Measurements from ENCODE around the gene ANTXRL. TPM values are rescaled to one million over a fixed set of nuclear protein-coding genes. Genes with fewer than 3 reads are reported as not detected.

The ANTXRL gene
- polyA plus RNA-seq, 2 of the 4 experiments (the other 2 are of a cell fraction) = 0.13 to 0.26 TPM

DNA sequence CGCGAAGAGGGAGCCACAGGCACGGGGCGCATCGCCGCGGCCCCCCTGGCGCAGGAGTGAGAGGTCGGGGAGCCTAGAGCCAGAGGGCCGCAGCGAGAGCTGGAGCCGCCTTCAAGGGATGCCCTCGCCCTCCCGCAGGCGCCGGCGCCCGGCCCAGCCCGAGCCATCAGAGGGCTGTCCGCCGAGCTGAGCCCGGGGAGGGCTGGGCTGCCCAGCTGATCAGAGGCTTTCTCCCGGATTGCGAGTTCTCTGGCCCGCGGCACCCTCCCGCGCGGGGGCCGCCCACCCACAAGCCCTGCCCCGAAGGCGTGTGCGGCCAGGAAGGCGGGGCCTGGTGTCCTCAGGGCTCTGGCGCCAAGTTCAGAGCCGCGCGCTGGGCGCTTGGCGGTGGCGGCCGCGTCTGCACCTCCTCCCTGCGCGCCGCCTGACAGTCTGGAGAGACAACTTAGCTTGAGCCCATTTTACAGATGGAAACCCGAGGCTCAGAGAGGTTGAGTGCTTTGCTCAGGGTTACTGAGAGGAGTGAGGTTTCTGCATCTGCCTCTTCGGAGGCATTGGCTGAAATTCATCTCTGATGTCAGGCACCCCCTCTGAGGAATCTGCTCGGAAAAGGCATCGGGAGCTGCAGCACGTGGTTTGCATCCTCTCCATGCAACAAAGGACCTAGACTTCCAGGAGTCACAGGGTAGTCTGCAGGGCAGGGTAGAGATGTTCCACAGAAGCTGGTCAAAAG lies 3.8 kb upstream of the ANTXRL start:
- H3K9me3 ChIP-seq = no peaks in the 10 kb centered on the region
- ChIA-PET POLR2A (interaction anchor here (1.6 kb wide), 1 partner anchor 176 kb away, joined by 7 read pairs; no protein-coding TSS in a partner anchor), CTCF (interaction anchor here (0.9 to 2.5 kb wide), 3 partner anchors 44 to 1096 kb away, joined by 3 to 8 read pairs (median 5); no protein-coding TSS in a partner anchor)
- H3K4me1 ChIP-seq = peaks cover 10% of the 10 kb centered on the region; the same call in 2 of the 3 replicates
- TF ChIP-seq SMC3 (IDR thresholded peaks at IDR 0.05) = no peak
- TF ChIP-seq, protein P1, sequence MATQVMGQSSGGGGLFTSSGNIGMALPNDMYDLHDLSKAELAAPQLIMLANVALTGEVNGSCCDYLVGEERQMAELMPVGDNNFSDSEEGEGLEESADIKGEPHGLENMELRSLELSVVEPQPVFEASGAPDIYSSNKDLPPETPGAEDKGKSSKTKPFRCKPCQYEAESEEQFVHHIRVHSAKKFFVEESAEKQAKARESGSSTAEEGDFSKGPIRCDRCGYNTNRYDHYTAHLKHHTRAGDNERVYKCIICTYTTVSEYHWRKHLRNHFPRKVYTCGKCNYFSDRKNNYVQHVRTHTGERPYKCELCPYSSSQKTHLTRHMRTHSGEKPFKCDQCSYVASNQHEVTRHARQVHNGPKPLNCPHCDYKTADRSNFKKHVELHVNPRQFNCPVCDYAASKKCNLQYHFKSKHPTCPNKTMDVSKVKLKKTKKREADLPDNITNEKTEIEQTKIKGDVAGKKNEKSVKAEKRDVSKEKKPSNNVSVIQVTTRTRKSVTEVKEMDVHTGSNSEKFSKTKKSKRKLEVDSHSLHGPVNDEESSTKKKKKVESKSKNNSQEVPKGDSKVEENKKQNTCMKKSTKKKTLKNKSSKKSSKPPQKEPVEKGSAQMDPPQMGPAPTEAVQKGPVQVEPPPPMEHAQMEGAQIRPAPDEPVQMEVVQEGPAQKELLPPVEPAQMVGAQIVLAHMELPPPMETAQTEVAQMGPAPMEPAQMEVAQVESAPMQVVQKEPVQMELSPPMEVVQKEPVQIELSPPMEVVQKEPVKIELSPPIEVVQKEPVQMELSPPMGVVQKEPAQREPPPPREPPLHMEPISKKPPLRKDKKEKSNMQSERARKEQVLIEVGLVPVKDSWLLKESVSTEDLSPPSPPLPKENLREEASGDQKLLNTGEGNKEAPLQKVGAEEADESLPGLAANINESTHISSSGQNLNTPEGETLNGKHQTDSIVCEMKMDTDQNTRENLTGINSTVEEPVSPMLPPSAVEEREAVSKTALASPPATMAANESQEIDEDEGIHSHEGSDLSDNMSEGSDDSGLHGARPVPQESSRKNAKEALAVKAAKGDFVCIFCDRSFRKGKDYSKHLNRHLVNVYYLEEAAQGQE (IDR thresholded peaks at IDR 0.05) = no peak
- TF ChIP-seq, protein P2, sequence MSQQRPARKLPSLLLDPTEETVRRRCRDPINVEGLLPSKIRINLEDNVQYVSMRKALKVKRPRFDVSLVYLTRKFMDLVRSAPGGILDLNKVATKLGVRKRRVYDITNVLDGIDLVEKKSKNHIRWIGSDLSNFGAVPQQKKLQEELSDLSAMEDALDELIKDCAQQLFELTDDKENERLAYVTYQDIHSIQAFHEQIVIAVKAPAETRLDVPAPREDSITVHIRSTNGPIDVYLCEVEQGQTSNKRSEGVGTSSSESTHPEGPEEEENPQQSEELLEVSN (IDR thresholded peaks at IDR 0.05; ENCODE audit: borderline replicate concordance, low read depth) = no peak
- 0 out of 5 replicates have a peak, but pooled peaks of 1 of the 2 experiments have one; percentile 34 for TF ChIP-seq JUN (IDR thresholded peaks at IDR 0.05)
- no peak for TF ChIP-seq HEYL (CRISPR knock-in tag; IDR thresholded peaks at IDR 0.05)
- no peak for TF ChIP-seq POLR2AphosphoS2 (conservative IDR thresholded peaks at IDR 0.05; ENCODE audit: low read length)
- TF ChIP-seq, protein P3, sequence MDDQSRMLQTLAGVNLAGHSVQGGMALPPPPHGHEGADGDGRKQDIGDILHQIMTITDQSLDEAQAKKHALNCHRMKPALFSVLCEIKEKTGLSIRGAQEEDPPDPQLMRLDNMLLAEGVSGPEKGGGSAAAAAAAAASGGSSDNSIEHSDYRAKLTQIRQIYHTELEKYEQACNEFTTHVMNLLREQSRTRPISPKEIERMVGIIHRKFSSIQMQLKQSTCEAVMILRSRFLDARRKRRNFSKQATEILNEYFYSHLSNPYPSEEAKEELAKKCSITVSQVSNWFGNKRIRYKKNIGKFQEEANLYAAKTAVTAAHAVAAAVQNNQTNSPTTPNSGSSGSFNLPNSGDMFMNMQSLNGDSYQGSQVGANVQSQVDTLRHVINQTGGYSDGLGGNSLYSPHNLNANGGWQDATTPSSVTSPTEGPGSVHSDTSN (IDR thresholded peaks at IDR 0.05) = peak; percentile 35; the same call in 1 of the 2 replicates
- WGBS (ENCODE audit: missing lambda C conversion rate) = 75% methylated on average over 6 of the region's 51 CpGs
- peak; percentile 71 to 79 for ATAC-seq
- H3K4me2 ChIP-seq = peak overlapping the region; percentile 97
- H3K27ac ChIP-seq = peak overlapping the region; percentile 84 to 97
- peak; percentile 47 to 73 for DNase-seq (ENCODE audit: low read depth in 1 of 2, low spot score in 1 of 2)
- no peak for FAIRE-seq
- H3K4me3 ChIP-seq = peak overlapping the region; percentile 74

DNA sequence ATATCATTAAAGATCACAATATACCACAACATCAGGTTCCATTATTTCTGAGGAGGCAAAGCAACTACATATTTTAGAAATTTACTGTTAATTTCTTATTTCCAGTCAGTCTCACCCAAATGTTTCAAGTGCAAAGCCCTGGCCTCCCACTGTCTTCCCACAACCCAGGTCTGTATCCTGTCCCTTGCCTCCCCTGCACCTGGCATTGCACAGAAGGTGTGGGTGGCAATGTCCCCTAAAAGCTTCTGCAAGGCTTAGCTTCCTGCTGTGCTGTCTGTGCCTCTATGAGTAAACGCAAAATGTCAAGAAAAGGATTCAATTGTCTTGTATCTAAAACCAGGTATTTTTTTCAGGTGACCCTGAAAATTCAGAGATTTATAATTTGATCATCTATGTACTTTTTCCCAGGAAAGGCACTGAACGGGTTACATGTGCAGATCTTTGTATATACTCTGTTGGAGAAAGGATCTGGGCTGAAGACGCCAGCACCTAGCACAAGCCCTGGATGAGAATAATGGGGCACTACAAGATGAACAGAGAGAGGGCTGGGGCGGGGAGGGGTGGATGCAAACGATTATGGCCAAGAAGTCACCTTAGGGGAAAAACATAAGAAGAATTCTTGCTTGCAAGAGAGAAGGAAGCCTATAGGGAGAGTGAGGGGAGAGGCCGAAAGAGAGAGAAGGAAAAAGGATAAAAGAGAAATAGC lies 3.1 kb upstream of the ANTXRL start:
- FAIRE-seq (no peak), DNase-seq (ENCODE audit: low read depth in 1 of 2, low spot score in 1 of 2) (no peak), ATAC-seq (peak; percentile 0; a peak in 2 of 6 replicates)
- POLR2A ChIA-PET = interaction anchor here (1.6 kb wide), 1 partner anchor 177 kb away, joined by 7 read pairs; no protein-coding TSS in a partner anchor
- Histone ChIP-seq H3K4me3 (peak overlapping the region; percentile 65), H3K4me2 (peak overlapping the region; percentile 80), H3K4me1 (peaks cover 17% of the 10 kb centered on the region), H3K9me3 (no peaks in the 10 kb centered on the region), H3K27ac (peak overlapping the region; percentile 92 to 97)
- CTCF ChIA-PET = interaction anchor here (1.9 to 2.5 kb wide), 2 partner anchors 55 to 1096 kb away, joined by 5 to 8 read pairs; no protein-coding TSS in a partner anchor
- TF ChIP-seq MAZ (IDR thresholded peaks at IDR 0.05; ENCODE audit: borderline replicate concordance, low read depth, low read length) = no peak
- no peak for TF ChIP-seq HOXB5 (CRISPR knock-in tag; IDR thresholded peaks at IDR 0.05)
- no peak for TF ChIP-seq RAD21 (conservative IDR thresholded peaks at IDR 0.05 in 1 of 2, IDR thresholded peaks at IDR 0.05 in 1 of 2)
- TF ChIP-seq HDAC2 (IDR thresholded peaks at IDR 0.05) = no peak
- TF ChIP-seq RFX5 (IDR thresholded peaks at IDR 0.05) = no peak
- TF ChIP-seq, protein P3 (IDR thresholded peaks at IDR 0.05) = no peak
- TF ChIP-seq, protein P4, sequence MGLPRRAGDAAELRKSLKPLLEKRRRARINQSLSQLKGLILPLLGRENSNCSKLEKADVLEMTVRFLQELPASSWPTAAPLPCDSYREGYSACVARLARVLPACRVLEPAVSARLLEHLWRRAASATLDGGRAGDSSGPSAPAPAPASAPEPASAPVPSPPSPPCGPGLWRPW (IDR thresholded peaks at IDR 0.05) = no peak
- no peak for TF ChIP-seq SREBF2 (IDR thresholded peaks at IDR 0.05)
- TF ChIP-seq FOSB (CRISPR knock-in tag; IDR thresholded peaks at IDR 0.05) = no peak
- TF ChIP-seq, protein P2 (IDR thresholded peaks at IDR 0.05; ENCODE audit: borderline replicate concordance, low read depth) = no peak
- TF ChIP-seq RARB (CRISPR knock-in tag; IDR thresholded peaks at IDR 0.05) = no peak
- TF ChIP-seq BHLHE40 (IDR thresholded peaks at IDR 0.05; ENCODE audit: low read depth, low read length) = no peak
- TF ChIP-seq, protein P5, sequence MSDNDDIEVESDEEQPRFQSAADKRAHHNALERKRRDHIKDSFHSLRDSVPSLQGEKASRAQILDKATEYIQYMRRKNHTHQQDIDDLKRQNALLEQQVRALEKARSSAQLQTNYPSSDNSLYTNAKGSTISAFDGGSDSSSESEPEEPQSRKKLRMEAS (IDR thresholded peaks at IDR 0.05) = no peak
- no peak for TF ChIP-seq GATA3 (IDR thresholded peaks at IDR 0.05; ENCODE audit: borderline replicate concordance)
- WGBS (ENCODE audit: missing lambda C conversion rate) = 29% methylated on average over 6 of the region's 6 CpGs
